Measurements from ENCODE around the gene RAD18.

- TF ChIP-seq CTCF (IDR thresholded peaks at IDR 0.05; ENCODE audit: low read depth, low read length, missing input control) (no peak), FOXA2 (IDR thresholded peaks at IDR 0.05) (no peak), RAD21 (IDR thresholded peaks at IDR 0.05) (no peak), YY1 (IDR thresholded peaks at IDR 0.05) (no peak), SP1 (IDR thresholded peaks at IDR 0.05) (no peak), EGR1 (IDR thresholded peaks at IDR 0.05; ENCODE audit: low read depth in 2 of 2) (no peak), GABPA (IDR thresholded peaks at IDR 0.05 in 1 of 2, conservative IDR thresholded peaks at IDR 0.05 in 1 of 2) (no peak), TAF1 (conservative IDR thresholded peaks at IDR 0.05) (no peak), ZBTB33 (IDR thresholded peaks at IDR 0.05) (no peak), JUND (IDR thresholded peaks at IDR 0.05) (no peak), REST (IDR thresholded peaks at IDR 0.05) (no peak)
Observed at GRCh38 chr3:8851703-8852102, 111.6 kb downstream of the RAD18 start.

All from liver (tissue), 3 donors.